ENCODE results near the gene GRIN1. TPM values are rescaled to one million over a fixed set of nuclear protein-coding genes. Genes with fewer than 3 reads are reported as not detected.

The GRIN1 gene
- total RNA-seq, 4 donors from 2014 or later: 0.14 TPM; not detected in 3

GRCh38 chr9:137108608-137109249 is 30.2 kb upstream of the GRIN1 start:
- in situ Hi-C loops (cut with MboI; ENCODE audit: low pct_ligation_motif_present in 1 of 4, low pct_unique_long_range_greater_than_20kb in 1 of 4, low sequenced_read_pairs in 3 of 4): loop anchor here in 1 of 4 donors (25.0 kb wide), 1 partner anchor 104 kb away; the partner anchor contains the start of genes NDOR1, RNF208, TMEM203 and TPRN
- intact Hi-C loops (cut with DNase I; ENCODE audit: low total_unique reads): no loop called here

GRCh38 chr9:137109250-137110146 is 29.5 kb upstream of the GRIN1 start:
- in situ Hi-C loops (cut with MboI; ENCODE audit: low pct_ligation_motif_present in 1 of 4, low pct_unique_long_range_greater_than_20kb in 1 of 4, low sequenced_read_pairs in 3 of 4): loop anchor here in 1 of 4 donors (25.0 kb wide), 1 partner anchor 103 kb away; the partner anchor contains the start of genes NDOR1, RNF208, TMEM203 and TPRN
- Histone ChIP-seq H3K9me3 (no peaks in the 10 kb centered on the region), H3K27me3 (no peaks in the 10 kb centered on the region), H3K27ac (no peak overlapping the region), H3K4me1 (peaks cover 0 to 9% (median 4%) of the 10 kb centered on the region in 4 donors), H3K4me3 (no peak overlapping the region), H3K36me3 (peaks cover 0 to 5% (median 0%) of the 10 kb centered on the region in 4 donors)
- DNase-seq: no peak
- TF ChIP-seq POLR2A (IDR thresholded peaks at IDR 0.05) (no peak), EP300 (IDR thresholded peaks at IDR 0.05; ENCODE audit: low read depth) (no peak), CTCF (IDR thresholded peaks at IDR 0.05) (no peak), POLR2AphosphoS5 (IDR thresholded peaks at IDR 0.05) (no peak)
- WGBS, 2 donors (ENCODE audit: low coverage in 1 of 2): 86% methylated on average over 31 of the region's 34 CpGs; no CpG with 5 or more reads in 1 of the 2 donors
- intact Hi-C loops (cut with DNase I; ENCODE audit: low total_unique reads): no loop called here

More at GRCh38 chr9:137108608-137109249, 30.2 kb upstream of the GRIN1 start:
- peaks cover 0 to 9% (median 0%) of the 10 kb centered on the region in 4 donors for H3K36me3 ChIP-seq
- WGBS, 2 donors (ENCODE audit: low coverage in 1 of 2): 91% methylated on average over 29 of the region's 29 CpGs; no CpG with 5 or more reads in 1 of the 2 donors
- no peaks in the 10 kb centered on the region for H3K27me3 ChIP-seq
- DNase-seq: no peak
- H3K9me3 ChIP-seq: no peaks in the 10 kb centered on the region
- TF ChIP-seq EP300 (IDR thresholded peaks at IDR 0.05; ENCODE audit: low read depth) (no peak), CTCF (IDR thresholded peaks at IDR 0.05) (no peak), POLR2AphosphoS5 (IDR thresholded peaks at IDR 0.05) (no peak), POLR2A (IDR thresholded peaks at IDR 0.05) (no peak)
- no peak overlapping the region for H3K4me3 ChIP-seq
- H3K27ac ChIP-seq: no peak overlapping the region
- H3K4me1 ChIP-seq: peaks cover 0 to 5% (median 3%) of the 10 kb centered on the region in 4 donors

GRCh38 chr9:137110147-137110910 is 28.6 kb upstream of the GRIN1 start:
- WGBS, 2 donors (ENCODE audit: low coverage in 1 of 2): 92% methylated on average over 28 of the region's 38 CpGs; no CpG with 5 or more reads in 1 of the 2 donors
- peaks cover 6% of the 10 kb centered on the region for H3K27me3 ChIP-seq
- TF ChIP-seq EP300 (IDR thresholded peaks at IDR 0.05; ENCODE audit: low read depth): no peak
- TF ChIP-seq POLR2AphosphoS5 (IDR thresholded peaks at IDR 0.05): no peak
- TF ChIP-seq POLR2A (IDR thresholded peaks at IDR 0.05): no peak
- TF ChIP-seq CTCF (IDR thresholded peaks at IDR 0.05): no peak
- peaks cover 0 to 3% (median 0%) of the 10 kb centered on the region in 4 donors for H3K36me3 ChIP-seq
- H3K27ac ChIP-seq: no peak overlapping the region
- peaks cover 0 to 18% (median 11%) of the 10 kb centered on the region in 4 donors for H3K4me1 ChIP-seq
- intact Hi-C loops (cut with DNase I; ENCODE audit: low total_unique reads): no loop called here
- in situ Hi-C loops (cut with MboI; ENCODE audit: low pct_ligation_motif_present in 1 of 4, low pct_unique_long_range_greater_than_20kb in 1 of 4, low sequenced_read_pairs in 3 of 4): loop anchor here in 1 of 4 donors (25.0 kb wide), 1 partner anchor 102 kb away; the partner anchor contains the start of genes NDOR1, RNF208, TMEM203 and TPRN
- H3K9me3 ChIP-seq: no peaks in the 10 kb centered on the region
- no peak overlapping the region for H3K4me3 ChIP-seq
- no peak for DNase-seq
